GM21786 (cell line): ENCODE data around the gene NUMB.

ENCODE experiments used
- ATAC-seq: cut with Tn5 transposase; IDR thresholded peaks from one replicate; pipeline ENCODE4 v1.9.1; 2021; ENCODE audit not compliant: unreplicated experiment

NUMB gene

DNA sequence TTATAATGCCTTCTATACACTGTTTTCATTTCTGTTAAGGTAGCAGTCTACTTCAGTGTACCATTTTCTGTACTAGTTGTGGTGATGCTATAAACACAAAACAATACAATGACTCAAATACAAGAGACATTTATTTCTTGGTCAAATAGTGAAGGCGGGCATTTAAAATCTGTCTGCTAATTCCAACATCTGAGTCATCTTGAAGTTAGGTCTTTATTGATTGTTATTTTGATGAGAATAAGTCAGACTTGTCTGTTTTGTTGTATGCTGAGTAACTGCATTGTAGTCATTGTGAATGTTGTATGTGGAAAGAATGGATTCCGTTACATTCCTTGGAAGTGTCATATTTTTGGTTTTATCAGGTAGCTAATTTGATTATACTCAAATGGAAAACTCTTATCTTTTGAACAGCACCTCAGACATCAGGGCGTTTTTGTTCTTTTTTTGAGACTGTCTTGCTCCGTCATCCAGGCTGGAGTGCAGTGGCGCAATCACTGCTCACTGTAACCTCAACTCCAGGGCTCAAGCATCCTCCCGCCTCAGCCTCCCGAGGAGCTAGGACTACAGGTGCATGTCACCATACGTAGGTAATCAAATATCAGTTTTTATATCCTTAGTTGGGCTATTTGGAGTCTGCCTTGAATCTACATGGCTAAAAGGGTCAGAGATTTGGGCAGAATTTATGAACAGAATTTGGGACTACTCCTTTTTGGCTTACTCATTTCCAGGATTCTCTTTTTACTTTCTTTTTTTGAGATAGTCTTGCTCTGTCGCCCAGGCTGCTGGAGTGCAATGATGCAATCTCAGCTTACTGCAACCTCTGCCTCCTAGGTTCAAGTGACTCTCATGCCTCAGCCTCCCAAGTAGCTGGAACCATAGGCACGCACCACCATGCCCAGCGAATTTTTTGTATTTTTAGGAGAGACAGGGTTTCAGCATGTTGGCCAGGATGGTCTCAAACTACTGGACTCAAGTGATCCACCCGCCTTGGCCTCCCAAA is 164.3 kb downstream of the NUMB start:
- ATAC-seq: no peak

DNA sequence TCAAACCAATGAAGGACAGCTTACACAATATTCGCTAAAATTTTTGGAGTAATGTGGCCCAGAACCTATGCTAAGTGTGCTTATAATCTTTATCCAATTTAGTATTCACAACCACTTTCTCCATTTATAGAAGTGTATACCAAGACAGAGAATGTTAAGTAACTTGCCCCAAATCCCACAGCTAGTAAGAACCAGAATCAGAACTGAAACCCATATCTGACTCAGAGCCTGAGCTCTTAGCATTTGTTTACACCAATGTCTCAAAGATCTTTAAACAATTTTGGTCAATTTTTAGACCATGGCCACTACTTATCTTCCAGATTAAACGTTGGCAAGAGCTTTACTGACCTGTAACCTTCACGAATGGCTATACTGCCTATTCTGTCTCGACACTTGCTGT is 168.1 kb downstream of the NUMB start:
- peak; percentile 61 for ATAC-seq

DNA sequence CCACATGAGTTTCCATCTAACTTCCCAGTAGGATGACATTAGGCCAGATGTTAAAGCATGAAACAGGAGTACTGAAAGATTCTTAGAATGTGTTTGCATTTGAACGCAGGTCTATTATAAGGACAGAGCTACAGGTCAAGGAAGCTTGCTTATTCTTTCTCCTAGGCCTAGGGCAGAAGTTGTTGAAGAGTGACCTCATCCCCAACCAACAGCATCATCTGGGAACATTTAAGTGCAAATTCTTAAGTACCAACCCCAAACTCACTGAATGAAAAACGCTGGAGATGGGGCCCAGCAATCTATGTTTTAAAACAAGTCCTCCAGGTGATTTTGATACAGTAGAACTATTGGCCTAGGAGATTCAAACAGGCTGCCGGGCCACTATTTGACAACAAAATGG is 168.6 kb downstream of the NUMB start:
- no peak for ATAC-seq

DNA sequence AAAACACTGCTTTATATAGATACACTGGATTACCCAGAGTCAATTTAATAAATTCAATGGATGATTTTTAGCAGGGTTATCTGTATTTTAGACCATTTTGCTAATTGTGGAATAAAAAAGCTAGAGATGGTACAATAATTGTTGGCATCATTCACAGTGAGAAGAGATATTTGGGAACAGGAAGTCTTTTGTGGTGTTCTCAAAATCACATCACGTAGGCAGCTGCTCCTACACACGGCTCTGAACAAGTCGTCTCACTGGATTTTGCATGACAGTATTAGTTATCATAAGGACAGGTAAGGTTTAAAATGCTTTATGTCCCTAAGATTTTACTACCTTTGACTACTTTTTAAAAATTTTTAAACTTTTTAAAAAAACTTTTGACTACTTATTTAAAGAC is 169.0 kb downstream of the NUMB start:
- no peak for ATAC-seq

DNA sequence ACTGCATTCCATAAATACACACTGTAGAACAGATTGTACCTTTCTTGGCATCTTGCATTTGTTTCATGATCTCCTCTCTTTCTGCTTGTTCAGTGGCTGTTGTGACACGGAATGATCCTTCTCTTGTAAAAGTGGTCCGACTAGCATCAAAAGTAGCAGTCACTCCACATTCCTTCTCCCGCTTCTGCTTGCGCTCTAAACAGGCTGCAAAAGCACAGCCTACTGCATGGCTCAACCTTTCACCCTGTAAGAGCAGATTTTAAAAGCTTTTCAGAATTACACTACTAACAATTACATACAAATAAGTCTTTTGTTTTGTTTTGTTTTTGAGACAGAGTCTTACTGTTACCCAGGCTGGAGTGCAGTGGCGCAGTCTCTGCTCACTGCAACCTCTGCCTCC is 171.3 kb downstream of the NUMB start:
- ATAC-seq: no peak

DNA sequence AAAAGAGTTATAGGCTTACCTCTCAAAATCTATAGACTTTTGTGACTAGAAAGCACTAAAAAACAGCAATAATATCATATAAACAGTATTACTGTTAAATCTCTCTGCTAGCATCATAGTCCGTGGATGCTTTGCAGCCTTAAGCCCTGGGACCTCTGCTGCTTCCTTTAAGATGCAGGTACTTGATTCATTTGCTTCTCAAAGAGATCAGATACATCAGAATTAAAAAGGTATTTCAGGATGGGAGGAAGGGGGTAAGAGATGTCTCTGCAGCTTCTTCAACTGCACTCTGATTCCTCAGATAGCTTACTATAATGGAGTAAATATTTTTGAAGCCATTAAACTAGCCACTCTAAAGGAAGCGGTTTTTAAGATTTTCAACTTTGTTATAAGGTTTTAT is 171.7 kb downstream of the NUMB start:
- no peak for ATAC-seq

DNA sequence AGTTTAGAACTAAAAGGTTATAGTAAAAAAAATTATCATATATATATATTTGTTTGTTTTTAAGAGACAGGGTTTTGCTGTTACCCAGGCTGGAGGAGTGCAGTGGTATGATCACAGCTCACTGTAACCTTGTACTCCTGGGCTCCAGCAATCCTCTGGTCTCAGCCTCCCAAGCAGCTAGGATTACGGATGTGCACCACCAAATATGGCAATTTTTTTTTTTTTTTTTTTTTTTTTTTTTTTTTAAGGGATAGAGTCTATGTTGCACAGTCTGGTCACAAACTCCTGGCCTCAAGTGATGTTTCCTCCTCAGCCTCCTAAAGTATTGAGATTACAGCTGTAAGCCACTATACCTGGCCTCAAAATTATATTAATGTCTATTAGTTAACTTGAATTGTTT is 172.4 kb downstream of the NUMB start:
- no peak for ATAC-seq

DNA sequence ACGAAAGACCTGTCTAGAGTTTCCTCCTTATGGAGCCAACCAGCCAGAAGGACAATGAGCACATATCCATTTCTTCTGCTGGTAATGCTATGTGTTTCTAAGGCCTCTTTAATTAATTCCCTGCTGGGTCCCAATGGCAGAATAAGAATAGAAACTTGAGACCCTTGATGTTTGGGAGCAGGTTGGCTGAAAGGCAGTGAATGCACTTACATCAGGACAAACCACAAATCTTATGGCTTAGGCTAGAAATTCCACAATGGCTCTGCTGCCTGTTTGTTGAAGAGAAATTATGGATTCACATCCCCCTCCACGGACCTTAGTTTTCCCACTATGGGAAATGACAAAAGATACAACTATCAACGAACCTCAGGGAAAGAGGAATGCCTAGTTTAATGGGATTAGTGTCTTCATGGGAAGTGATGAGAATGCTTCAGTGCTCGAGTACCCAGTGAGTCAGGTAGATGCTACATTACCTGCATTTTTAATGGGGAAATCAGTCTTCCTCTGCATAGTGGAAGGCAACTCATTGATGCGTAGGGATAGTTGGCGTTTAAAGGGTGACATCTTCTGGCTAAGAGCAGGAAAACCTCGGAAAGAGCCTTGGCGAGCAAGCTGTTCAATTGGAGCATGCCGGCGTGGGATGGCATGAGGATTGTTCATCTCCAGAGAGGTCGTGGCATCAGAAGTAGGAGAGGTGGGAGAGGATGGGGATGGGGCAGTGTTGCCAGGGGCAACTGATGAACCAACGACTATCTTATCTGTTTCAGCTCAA is 174.6 kb downstream of the NUMB start:
- no peak for ATAC-seq

DNA sequence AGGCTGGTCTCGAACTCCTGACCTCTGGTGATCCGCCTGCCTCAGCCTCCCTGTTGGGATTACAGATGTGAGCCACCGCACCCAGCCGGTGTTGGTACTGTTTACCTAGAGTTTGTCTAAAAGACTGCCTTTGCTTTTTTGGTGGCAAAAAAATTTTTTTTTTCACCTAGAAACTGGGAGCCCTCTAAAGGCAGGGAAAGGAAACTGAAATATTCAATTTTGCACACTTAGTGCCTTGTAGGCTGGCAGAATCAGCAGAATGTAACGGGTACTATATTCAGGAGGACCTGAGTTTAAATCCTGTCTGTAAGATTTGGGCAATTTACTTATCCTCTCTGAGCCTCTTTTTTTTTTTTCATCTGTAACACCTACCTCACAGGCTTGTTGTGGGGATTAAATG is 177.4 kb downstream of the NUMB start:
- no peak for ATAC-seq

DNA sequence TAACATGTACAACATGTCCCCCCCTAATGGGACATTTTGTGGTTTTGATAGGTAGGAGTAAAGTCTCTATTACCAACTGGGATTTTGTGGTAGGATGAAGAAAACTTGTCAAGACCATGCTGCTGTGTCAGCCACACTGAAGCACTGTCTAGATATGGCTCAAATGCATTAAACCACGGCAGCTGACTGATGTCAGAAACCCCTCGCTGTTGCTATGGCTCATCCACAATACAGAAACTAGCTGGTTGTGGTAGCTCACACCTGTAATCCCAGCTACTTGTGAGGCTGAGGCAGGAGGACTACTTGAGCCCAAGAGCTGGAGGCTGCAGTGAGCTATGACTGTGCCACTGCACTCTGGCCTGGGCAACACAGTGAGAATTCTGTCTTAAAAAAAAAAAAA is 181.0 kb downstream of the NUMB start:
- ATAC-seq: no peak

DNA sequence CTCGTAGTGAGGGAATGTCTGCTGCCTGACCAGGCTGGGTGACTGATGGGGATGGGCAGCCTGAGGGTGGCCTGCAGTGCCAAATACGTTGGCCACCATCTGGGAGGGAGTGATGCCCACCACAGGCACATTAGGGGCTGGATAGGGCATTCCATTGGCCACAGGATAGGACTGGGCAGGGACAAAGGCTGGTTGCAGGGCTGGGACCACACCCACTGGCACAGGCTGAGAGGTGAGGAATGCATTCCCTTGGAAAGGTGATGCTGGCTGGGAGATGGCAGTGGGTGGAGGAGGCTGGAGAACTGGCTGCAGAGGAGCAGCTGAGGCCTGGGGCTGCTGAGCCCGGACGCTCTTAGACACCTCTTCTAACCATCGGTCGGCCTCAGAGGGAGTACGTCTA is 181.5 kb downstream of the NUMB start:
- ATAC-seq: no peak

DNA sequence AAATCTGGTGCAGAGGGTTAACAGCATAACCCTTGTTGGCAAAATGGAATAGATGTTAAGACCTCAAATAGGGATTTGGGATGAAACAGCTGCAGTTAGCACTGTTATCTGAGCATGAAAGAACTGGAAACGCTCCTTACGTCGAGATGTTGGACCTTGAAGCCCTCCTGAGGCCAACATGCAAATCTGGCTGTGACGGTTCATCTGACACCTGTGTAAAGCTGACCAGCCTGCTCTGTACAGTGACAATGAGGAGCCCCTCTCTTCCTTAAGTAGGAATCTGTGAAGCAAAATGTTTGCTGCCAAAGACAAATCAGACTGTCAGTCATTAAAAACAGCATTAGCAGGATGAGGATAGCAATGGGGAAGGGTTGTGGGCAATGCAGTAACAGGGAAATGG is 184.5 kb downstream of the NUMB start:
- ATAC-seq: no peak

DNA sequence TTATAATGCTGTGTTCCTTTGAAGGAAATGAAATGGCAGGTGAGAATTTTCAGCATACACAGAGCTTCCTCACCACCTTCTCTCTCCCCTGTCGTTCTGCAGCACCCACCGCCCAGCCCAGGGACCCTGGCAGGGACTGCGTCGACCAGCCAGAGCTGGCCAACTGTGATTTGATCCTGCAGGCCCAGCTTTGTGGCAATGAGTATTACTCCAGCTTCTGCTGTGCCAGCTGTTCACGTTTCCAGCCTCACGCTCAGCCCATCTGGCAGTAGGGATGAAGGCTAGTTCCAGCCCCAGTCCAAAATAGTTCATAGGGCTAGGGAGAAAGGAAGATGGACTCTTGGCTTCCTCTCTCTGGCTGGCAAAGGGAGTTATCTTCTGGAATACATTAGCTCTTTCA is 186.0 kb downstream of the NUMB start:
- ATAC-seq: no peak

DNA sequence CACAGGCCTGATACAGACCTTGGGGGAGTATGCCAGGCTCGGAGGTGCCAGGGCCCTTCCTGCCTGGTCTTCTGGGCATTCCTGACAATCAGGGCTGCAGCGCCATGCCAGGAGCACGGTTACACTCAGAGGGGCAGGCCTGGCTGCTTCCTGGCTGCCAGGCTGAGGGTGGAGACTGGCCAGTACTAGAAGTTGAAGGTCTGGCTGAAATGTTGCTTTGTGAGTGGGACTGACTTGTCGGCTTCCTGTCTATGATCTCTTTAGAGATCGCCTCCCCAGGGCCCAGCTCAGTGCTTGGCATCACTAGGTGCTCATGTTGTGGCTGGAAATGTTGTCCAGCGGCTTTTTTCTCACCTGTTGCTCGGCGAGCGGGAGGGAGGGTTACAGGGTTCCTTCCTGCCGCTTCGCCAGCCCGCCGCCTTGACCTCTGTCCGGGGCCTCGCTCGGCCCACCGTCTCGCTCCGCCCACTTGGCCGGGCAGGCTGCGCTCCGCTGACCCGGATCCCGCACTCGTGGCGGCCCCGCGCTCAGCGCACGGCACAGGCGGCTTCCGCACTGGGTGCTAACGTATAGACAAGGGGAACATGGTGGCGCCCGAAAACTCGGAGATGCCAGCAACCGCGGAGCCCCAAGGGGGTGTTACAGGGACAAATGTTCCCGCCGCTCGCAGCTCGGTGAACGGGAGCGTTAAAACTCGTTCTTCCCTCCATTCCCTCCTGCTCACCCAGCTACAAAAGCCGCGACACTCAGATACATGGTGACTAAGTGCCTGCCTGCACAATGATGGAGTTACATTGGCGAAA is 188.4 kb downstream of the NUMB start:
- ATAC-seq: peak; percentile 65

DNA sequence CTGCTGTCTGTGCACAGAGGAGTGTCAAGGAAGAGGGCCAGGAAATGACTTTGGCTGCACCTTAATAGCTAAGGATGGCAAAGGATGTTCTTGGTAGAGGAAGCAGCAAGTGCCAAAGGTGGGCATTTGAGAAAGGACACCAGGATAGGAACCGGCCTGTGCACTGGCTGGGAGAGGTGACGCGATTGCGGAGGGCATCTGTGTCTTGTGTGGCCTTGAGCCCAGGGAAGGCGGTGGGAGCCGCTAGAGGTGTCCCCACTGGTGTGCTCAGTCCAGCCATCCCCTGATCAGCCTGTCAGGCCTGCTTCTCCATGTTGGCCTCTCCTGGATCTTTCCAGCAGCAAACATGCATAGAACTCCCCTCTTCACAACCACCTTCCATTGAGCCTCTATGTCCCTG is 190.9 kb downstream of the NUMB start:
- ATAC-seq: no peak

DNA sequence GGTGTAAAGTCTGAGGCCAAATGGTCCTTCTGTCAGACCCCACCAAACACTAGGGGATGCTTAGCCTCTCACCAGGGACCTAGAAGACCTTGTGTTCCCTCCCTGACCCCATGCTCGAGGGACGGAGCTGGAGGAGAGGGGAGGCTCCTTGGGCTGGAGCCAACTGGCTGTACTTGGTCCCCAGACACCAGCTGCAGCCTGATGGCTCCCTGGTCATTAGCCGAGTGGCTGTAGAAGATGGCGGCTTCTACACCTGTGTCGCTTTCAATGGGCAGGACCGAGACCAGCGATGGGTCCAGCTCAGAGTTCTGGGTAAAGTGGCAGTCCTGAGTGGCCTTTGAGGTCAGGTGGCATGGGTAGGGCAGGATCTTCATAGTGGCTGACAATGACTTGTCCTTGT is 192.0 kb downstream of the NUMB start:
- no peak for ATAC-seq

DNA sequence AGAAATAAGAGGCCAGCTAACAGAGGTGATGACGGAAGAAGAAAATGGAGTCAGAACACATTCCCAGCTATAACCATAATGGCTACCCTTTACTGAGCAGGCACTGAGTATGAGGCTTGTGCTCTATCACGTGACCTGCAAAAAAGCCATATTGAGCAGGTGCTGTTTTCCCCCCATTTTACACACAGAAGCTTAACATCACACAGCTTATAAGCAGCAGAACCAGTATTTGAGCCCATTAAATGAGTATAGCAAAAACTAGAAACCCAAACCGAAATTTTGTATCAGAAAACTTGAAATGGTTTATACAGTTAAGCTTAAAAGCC is 192.7 kb downstream of the NUMB start:
- no peak for ATAC-seq

DNA sequence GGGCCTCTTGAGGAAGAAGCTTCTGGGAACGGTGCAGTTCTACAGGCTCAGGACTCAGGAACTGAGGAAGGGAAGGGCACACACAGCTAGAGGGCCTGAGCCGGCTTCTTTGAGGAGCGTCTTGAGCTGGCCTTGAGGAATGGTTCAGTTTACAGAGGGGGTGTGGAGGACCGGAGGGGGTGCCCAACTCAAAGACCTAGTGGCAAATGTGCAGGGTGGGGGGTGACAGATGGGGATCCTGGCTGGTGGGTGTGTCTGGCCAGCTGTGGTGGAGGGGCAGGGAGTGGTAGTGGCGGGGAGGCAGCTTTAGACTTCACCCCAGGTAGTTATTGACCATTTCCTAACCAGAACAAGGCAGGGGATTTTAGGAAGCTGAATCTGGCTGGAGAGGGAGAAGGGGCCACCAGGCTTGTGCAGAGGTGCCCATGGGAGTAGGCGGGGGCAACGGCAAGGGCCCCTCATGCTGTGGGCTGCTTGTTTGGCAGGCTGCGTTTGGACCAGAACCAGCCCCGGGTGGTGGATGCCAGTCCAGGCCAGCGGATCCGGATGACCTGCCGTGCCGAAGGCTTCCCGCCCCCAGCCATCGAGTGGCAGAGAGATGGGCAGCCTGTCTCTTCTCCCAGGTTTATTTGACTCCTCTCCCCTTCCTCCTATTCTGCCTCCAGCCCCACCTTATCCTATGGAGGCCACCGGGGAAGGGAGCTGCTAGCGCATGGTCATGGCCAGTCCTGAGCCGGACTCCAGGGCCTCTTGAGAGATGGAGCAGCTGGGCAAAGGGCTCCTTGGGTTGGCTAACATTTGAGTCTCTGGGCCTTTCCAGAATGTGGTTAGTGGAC is 193.2 kb downstream of the NUMB start:
- ATAC-seq: no peak

DNA sequence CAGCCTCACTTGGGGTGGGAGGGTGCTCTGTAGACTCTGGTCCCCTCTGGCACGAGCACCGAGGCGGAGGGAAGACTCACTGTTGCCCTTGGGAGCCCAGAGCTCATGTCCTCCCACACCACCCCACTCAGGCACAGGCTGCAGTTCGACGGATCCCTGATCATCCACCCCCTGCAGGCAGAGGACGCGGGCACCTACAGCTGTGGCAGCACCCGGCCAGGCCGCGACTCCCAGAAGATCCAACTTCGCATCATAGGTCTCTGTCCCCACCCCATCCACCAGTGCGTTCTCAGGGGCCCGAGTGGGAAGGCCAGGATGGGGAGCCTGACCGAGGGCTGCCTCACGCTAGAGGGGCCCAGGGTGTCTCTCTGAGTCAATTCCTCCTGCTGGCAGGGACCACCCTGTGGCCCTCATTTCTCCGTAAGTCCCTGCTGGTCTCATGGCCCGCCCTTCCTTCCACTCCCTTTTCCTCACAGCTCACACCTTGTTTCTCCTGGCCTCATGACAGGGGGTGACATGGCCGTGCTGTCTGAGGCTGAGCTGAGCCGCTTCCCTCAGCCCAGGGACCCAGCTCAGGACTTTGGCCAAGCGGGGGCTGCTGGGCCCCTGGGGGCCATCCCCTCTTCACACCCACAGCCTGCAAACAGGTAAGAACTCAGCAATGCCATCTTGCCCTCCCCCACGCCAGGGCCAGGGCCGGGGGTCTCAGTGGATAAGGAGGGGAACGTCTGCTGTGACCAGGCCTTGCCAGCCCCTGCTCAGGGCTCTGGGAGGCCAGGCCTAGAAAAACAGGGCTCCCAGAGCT is 194.1 kb downstream of the NUMB start:
- ATAC-seq: no peak

DNA sequence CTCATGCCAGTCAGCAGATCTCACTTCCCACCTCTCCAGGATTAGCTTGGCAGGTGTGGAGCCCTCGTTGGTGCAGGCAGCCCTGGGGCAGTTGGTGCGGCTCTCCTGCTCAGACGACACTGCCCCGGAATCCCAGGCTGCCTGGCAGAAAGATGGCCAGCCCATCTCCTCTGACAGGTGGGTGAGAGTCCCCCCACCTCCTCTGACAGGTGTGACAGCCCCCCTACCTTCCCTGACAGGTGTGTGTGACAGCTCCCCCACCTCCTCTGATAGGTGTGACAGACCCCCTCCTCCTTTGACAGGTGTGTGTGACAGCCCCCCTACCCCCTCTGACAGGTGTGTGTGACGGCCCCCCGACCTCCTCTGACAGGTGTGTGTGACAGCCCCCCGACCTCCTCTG is 194.7 kb downstream of the NUMB start:
- no peak for ATAC-seq
